ENCODE measurements around the gene BRPF3. TPM values are rescaled to one million over a fixed set of nuclear protein-coding genes. Genes with fewer than 3 reads are reported as not detected.

BRPF3 gene
- total and polyA plus RNA-seq, 10 of the 15 experiments (the other 5 are each of a cell fraction or from before 2014, with no cell fraction given) = 2.3 to 16.1 (median 6.7) TPM

DNA sequence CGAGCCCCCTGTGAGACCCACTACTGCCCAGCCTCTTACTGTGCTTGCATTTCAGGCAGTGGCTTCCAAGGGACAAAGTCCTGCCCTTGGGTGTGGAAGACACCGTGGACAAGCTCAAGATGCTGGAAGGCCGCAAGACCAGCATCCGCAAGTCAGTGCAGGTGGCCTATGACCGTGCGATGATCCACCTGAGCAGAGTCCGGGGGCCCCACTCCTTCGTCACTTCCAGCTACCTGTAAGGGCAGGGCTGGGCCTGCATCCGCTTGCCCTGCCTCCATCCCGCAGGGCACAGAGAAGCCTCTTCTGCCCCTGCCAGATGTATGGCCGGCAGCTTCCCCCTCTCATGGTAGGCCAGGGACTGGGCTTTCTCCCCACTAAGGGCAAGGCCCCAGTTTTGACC is 33.8 kb downstream of the BRPF3 start:
- CTCF ChIA-PET = no interaction called here

DNA sequence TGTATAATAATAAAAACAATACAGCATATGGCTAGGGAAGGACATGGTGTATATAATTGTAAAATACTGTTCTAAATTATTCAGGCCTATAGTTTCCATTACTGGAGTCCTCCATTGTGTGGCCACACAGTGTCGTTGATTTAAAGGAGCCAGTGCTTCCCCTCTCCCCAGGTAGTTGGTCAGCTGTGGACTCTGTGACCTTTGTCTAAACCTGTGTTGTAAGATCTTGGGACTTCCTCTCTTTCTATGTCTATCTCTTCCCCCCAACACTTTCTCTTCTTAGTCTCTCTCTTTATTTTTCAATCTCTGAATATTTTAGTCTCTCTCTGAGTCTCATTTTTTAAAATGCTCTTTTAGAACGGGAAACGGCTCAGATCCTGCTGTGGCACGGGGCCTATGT is 35.6 kb downstream of the BRPF3 start:
- WGBS (ENCODE audit: insufficient coverage, insufficient replicate concordance, low lambda C conversion rate, missing lambda C conversion rate) = 80% methylated on average over 4 of the region's 4 CpGs
- H3K36me3 ChIP-seq (ENCODE audit: control insufficient read depth in 2 of 2, insufficient read depth in 2 of 2, low read length in 1 of 2) = peaks cover 8 to 9% of the 10 kb centered on the region in 2 experiments; a peak in 3 of 4 replicates
- POLR2A ChIA-PET = no interaction called here

More for the DNA sequence above, 33.8 kb downstream of the BRPF3 start:
- Histone ChIP-seq H3K4me3 (no peak overlapping the region), H3K27me3 (replicated peaks in 1 of 2; ENCODE audit: control insufficient read depth in 2 of 2, insufficient read depth in 2 of 2, low read length in 1 of 2) (no peaks in the 10 kb centered on the region), H3K4me2 (ENCODE audit: control insufficient read depth, insufficient read depth) (no peak overlapping the region), H3K4me1 (ENCODE audit: control insufficient read depth, insufficient read depth, low read length) (no peaks in the 10 kb centered on the region), H2AFZ (ENCODE audit: control insufficient read depth, low read depth, low read length) (no peak overlapping the region), H3K9ac (ENCODE audit: control insufficient read depth, insufficient read depth, low read length) (no peak overlapping the region), H3K36me3 (ENCODE audit: control insufficient read depth in 2 of 2, insufficient read depth in 2 of 2, low read length in 1 of 2) (peaks cover 9 to 13% of the 10 kb centered on the region in 2 experiments; a peak in 3 of 4 replicates), H3K9me3 (replicated peaks; ENCODE audit: control insufficient read depth, insufficient read depth, low read length) (no peaks in the 10 kb centered on the region), H4K20me1 (ENCODE audit: control insufficient read depth, insufficient read depth) (no peaks in the 10 kb centered on the region), H3K79me2 (ENCODE audit: control insufficient read depth, insufficient read depth, low read length) (no peaks in the 10 kb centered on the region), H3K27ac (ENCODE audit: control insufficient read depth, insufficient read depth) (no peak overlapping the region)
- intact Hi-C loops (cut with micrococcal nuclease; ENCODE audit: unreplicated experiment) = no loop called here
- ATAC-seq (no peak), DNase-seq (ENCODE audit: low read depth, low spot score) (no peak), FAIRE-seq (no peak)
- no TSS peak for BruUV-seq (replicated peaks)
- in situ Hi-C loops (cut with MboI) = no loop called here
- RAD21 ChIA-PET (ENCODE audit: unreplicated experiment) = no interaction called here
- TF ChIP-seq SIN3A (IDR thresholded peaks at IDR 0.05; ENCODE audit: low read depth, low read length) (no peak), HCFC1 (IDR thresholded peaks at IDR 0.05; ENCODE audit: low read length) (no peak), POU2F2 (IDR thresholded peaks at IDR 0.05; ENCODE audit: borderline replicate concordance, low read depth, low read length) (no peak)
- POLR2A ChIA-PET = no interaction called here
- SMC1A ChIA-PET (ENCODE audit: uncharacterized antibody, unreplicated experiment) = no interaction called here
- WGBS (ENCODE audit: insufficient coverage, insufficient replicate concordance, low lambda C conversion rate, missing lambda C conversion rate) = 87% methylated on average over 11 of the region's 11 CpGs

More for the DNA sequence above, 35.6 kb downstream of the BRPF3 start:
- Histone ChIP-seq H3K79me2 (ENCODE audit: control insufficient read depth, insufficient read depth, low read length) (no peaks in the 10 kb centered on the region), H3K27ac (ENCODE audit: control insufficient read depth, insufficient read depth) (no peak overlapping the region), H4K20me1 (ENCODE audit: control insufficient read depth, insufficient read depth) (no peaks in the 10 kb centered on the region), H3K9me3 (replicated peaks; ENCODE audit: control insufficient read depth, insufficient read depth, low read length) (no peaks in the 10 kb centered on the region), H2AFZ (ENCODE audit: control insufficient read depth, low read depth, low read length) (no peak overlapping the region), H3K27me3 (replicated peaks in 1 of 2; ENCODE audit: control insufficient read depth in 2 of 2, insufficient read depth in 2 of 2, low read length in 1 of 2) (no peaks in the 10 kb centered on the region), H3K4me2 (ENCODE audit: control insufficient read depth, insufficient read depth) (no peak overlapping the region), H3K9ac (ENCODE audit: control insufficient read depth, insufficient read depth, low read length) (no peak overlapping the region), H3K4me3 (no peak overlapping the region), H3K4me1 (ENCODE audit: control insufficient read depth, insufficient read depth, low read length) (no peaks in the 10 kb centered on the region)
- SMC1A ChIA-PET (ENCODE audit: uncharacterized antibody, unreplicated experiment) = no interaction called here
- TF ChIP-seq BRCA1 (IDR thresholded peaks at IDR 0.05; ENCODE audit: low read depth, low read length) (no peak), SP1 (IDR thresholded peaks at IDR 0.05; ENCODE audit: low read depth, low read length) (no peak)
- TF ChIP-seq, protein P1, sequence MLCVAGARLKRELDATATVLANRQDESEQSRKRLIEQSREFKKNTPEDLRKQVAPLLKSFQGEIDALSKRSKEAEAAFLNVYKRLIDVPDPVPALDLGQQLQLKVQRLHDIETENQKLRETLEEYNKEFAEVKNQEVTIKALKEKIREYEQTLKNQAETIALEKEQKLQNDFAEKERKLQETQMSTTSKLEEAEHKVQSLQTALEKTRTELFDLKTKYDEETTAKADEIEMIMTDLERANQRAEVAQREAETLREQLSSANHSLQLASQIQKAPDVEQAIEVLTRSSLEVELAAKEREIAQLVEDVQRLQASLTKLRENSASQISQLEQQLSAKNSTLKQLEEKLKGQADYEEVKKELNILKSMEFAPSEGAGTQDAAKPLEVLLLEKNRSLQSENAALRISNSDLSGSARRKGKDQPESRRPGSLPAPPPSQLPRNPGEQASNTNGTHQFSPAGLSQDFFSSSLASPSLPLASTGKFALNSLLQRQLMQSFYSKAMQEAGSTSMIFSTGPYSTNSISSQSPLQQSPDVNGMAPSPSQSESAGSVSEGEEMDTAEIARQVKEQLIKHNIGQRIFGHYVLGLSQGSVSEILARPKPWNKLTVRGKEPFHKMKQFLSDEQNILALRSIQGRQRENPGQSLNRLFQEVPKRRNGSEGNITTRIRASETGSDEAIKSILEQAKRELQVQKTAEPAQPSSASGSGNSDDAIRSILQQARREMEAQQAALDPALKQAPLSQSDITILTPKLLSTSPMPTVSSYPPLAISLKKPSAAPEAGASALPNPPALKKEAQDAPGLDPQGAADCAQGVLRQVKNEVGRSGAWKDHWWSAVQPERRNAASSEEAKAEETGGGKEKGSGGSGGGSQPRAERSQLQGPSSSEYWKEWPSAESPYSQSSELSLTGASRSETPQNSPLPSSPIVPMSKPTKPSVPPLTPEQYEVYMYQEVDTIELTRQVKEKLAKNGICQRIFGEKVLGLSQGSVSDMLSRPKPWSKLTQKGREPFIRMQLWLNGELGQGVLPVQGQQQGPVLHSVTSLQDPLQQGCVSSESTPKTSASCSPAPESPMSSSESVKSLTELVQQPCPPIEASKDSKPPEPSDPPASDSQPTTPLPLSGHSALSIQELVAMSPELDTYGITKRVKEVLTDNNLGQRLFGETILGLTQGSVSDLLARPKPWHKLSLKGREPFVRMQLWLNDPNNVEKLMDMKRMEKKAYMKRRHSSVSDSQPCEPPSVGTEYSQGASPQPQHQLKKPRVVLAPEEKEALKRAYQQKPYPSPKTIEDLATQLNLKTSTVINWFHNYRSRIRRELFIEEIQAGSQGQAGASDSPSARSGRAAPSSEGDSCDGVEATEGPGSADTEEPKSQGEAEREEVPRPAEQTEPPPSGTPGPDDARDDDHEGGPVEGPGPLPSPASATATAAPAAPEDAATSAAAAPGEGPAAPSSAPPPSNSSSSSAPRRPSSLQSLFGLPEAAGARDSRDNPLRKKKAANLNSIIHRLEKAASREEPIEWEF (IDR thresholded peaks at IDR 0.05; ENCODE audit: insufficient replicate concordance, low read depth, low read length) = no peak
- FAIRE-seq (no peak), DNase-seq (ENCODE audit: low read depth, low spot score) (no peak), ATAC-seq (no peak)
- RAD21 ChIA-PET (ENCODE audit: unreplicated experiment) = no interaction called here
- TSS peak; percentile 59 for BruUV-seq (replicated peaks)
- in situ Hi-C loops (cut with MboI) = no loop called here
- CTCF ChIA-PET = no interaction called here
- intact Hi-C loops (cut with micrococcal nuclease; ENCODE audit: unreplicated experiment) = no loop called here

Data from GM12878 (cell line).